Adrenal gland (tissue), 5 donors: Measurements from ENCODE around the gene RPUSD3.

Experiments used
- CTCF ChIP-seq, 6 experiments: fragments of 450-650 bp in 4 of 6; fragments of 200-600 bp in 2 of 6; sonication (generic) in 1 of 6; IDR thresholded peaks; 1 replicate in 5 of 6; 2 replicates in 1 of 6; pipeline versions ENCODE4 v1.5.1 to v1.8.0; 2016 to 2021; ENCODE audit warnings: antibody characterized with exemption in 6 of 6, mild to moderate bottlenecking in 2 of 6, moderate library complexity in 1 of 6
- POLR2A ChIP-seq, 2 donors: fragments of 450-650 bp; IDR thresholded peaks; one replicate each; pipeline ENCODE4 v1.6.1; 2017; ENCODE audit warnings: antibody characterized with exemption in 2 of 2, mild to moderate bottlenecking in 2 of 2, moderate library complexity in 1 of 2
- donor health status: DM: no; HTN: no; CAD: no.

- TF ChIP-seq CTCF (IDR thresholded peaks at IDR 0.05) (no peak), POLR2A (IDR thresholded peaks at IDR 0.05) (no peak)
Measured at GRCh38 chr3:9838856-9839255, 5.0 kb downstream of the RPUSD3 start.
